ENCODE measurements around the gene NAT8L.

- no peak for TF ChIP-seq CTCF (conservative IDR thresholded peaks at IDR 0.05; ENCODE audit: low read length)
- TF ChIP-seq EZH2phosphoT487 (IDR thresholded peaks at IDR 0.05; ENCODE audit: borderline replicate concordance, low read depth, low read length), result no peak
Measured at GRCh38 chr4:2075171-2075986, 16.3 kb downstream of the NAT8L start.
